ENCODE measurements around the gene UBTD1.

The UBTD1 gene

DNA sequence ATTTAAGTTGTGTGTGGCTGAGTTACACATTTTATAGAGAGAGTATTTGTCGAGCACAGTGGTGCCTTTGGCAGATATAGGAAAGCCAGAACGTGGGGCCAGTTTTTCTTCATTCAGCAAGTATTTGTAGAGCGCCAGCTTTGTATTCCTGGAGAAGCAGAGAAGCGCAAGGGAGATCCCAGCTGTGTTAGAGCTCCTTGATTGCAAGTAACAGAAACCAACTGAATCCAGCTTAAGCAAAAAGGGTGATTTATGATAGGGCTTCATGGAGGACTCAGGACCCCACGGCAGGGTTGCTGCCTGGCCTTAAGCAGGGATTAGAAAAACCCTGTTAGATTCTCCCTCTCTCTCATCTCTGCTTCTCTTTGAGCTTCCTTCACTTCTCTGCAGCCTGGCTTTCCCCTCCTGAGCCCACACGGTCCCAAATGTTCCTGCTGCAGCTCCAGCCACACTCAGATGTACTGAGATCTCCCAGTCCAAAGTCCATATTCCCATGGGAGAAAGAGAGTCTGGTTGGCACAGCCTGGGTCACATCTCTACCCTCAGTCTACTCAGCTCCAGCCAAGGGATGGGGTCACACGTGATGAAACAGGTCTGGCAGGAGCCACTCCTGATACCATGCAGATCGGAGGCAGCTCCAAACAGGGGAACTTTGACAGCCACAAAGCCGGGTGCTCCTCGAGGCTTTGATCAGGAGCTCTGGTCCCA, 16.7 kb downstream of the UBTD1 start:
- Histone ChIP-seq H3K4me3 (replicated peaks; ENCODE audit: low read depth, low read length) (no peak overlapping the region), H3K27me3 (replicated peaks; ENCODE audit: control insufficient read depth, insufficient read depth, low read length) (peaks cover 11% of the 10 kb centered on the region), H3K36me3 (ENCODE audit: control insufficient read depth, insufficient read depth, low read length) (no peaks in the 10 kb centered on the region)
- TF ChIP-seq CTCF (IDR thresholded peaks at IDR 0.05; ENCODE audit: insufficient read depth, low read length, poor library complexity, severe bottlenecking): no peak
- no peak for DNase-seq (ENCODE audit: extremely low read depth, insufficient read length)

DNA sequence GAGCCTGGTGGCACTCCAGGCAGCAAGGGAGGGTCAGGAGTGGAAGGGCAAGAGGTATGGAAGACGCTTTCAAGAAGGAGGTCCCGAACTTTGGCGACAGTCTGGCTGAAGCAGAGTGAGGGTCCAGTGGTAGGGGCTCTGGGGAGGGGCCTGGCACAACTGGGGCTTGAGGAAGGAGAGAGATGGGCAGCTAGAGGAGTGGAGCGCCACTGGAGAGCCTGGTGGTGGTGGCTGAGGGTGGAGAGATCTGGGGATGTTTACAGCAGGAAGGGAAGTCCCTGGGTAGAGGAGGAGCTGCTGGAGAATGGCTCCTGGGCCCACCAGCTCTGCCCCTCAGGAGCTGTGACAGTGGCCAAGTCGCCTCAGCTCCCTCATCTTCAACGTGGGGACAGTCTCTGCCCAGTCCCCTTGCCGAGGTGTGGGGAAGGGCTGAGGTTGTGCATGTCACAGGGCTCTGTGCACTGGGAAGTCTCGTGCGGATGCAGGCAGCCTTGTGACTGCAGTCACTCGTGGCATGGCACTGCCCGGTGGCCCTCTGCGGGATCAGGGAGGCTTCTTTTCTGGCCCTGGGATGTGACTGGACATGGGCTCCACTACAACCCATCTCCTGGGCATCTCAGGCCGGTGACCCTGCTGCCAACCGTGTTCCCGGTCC, 18.5 kb downstream of the UBTD1 start:
- Histone ChIP-seq H3K36me3 (ENCODE audit: control insufficient read depth, insufficient read depth, low read length) (no peaks in the 10 kb centered on the region), H3K27me3 (replicated peaks; ENCODE audit: control insufficient read depth, insufficient read depth, low read length) (peaks cover 11% of the 10 kb centered on the region), H3K4me3 (replicated peaks; ENCODE audit: low read depth, low read length) (no peak overlapping the region)
- DNase-seq (ENCODE audit: extremely low read depth, insufficient read length): no peak
- no peak for TF ChIP-seq CTCF (IDR thresholded peaks at IDR 0.05; ENCODE audit: insufficient read depth, low read length, poor library complexity, severe bottlenecking)

DNA sequence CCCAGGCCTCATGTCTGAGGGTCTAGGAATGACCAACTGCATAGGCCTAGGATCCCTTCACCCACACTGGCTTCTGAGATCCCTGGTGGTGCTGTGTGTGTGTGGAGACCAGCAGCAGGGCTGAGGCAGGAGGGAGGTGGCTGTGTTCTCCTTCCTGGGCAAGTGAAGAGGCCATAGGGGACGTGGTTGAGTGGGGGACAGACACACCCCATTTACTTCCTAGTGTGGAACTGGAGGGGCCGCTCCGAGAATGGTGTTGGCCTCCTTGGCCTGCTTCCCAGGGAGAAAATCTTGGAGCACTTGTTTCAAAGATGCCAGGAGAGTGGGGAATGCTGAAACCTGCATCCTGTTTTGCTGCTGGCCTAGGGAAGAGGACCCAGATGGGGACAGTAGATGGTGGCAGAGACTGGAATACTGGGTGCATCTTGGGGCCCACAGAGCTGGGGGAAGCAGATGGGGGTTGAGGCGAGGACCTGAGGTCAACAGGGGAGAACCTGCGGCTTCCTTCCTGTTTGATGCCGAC, 19.1 kb downstream of the UBTD1 start:
- H3K4me3 ChIP-seq (replicated peaks; ENCODE audit: low read depth, low read length): no peak overlapping the region
- H3K27me3 ChIP-seq (replicated peaks; ENCODE audit: control insufficient read depth, insufficient read depth, low read length): peaks cover 11% of the 10 kb centered on the region
- H3K36me3 ChIP-seq (ENCODE audit: control insufficient read depth, insufficient read depth, low read length): no peaks in the 10 kb centered on the region
- TF ChIP-seq CTCF (IDR thresholded peaks at IDR 0.05; ENCODE audit: insufficient read depth, low read length, poor library complexity, severe bottlenecking): no peak
- no peak for DNase-seq (ENCODE audit: extremely low read depth, insufficient read length)

GRCh38 chr10:97518301-97519043, 19.7 kb downstream of the UBTD1 start:
- no peak for TF ChIP-seq CTCF (IDR thresholded peaks at IDR 0.05; ENCODE audit: insufficient read depth, low read length, poor library complexity, severe bottlenecking)
- no peak overlapping the region for H3K4me3 ChIP-seq (replicated peaks; ENCODE audit: low read depth, low read length)
- H3K27me3 ChIP-seq (replicated peaks; ENCODE audit: control insufficient read depth, insufficient read depth, low read length): peaks cover 11% of the 10 kb centered on the region
- no peak for DNase-seq (ENCODE audit: extremely low read depth, insufficient read length)
- no peaks in the 10 kb centered on the region for H3K36me3 ChIP-seq (ENCODE audit: control insufficient read depth, insufficient read depth, low read length)

GRCh38 chr10:97519342-97519741, 20.6 kb downstream of the UBTD1 start:
- H3K27me3 ChIP-seq (replicated peaks; ENCODE audit: control insufficient read depth, insufficient read depth, low read length): peaks cover 11% of the 10 kb centered on the region
- H3K4me3 ChIP-seq (replicated peaks; ENCODE audit: low read depth, low read length): no peak overlapping the region
- no peak for TF ChIP-seq CTCF (IDR thresholded peaks at IDR 0.05; ENCODE audit: insufficient read depth, low read length, poor library complexity, severe bottlenecking)
- H3K36me3 ChIP-seq (ENCODE audit: control insufficient read depth, insufficient read depth, low read length): no peaks in the 10 kb centered on the region
- DNase-seq (ENCODE audit: extremely low read depth, insufficient read length): no peak
